LNCAP (cell line): ENCODE results near the gene HIVEP3.

Experiments
- CTCF ChIP-seq: fragments of 450-650 bp; IDR thresholded peaks from 2 replicates; pipeline ENCODE4 v1.5.1; 2017; ENCODE audit warnings: mild to moderate bottlenecking

Gene HIVEP3

GRCh38 chr1:41520951-41521752, 397.6 kb downstream of the HIVEP3 start:
- no peak for TF ChIP-seq CTCF

GRCh38 chr1:41519667-41520066, 399.1 kb downstream of the HIVEP3 start:
- TF ChIP-seq CTCF: no peak

GRCh38 chr1:41518471-41518870, 400.3 kb downstream of the HIVEP3 start:
- TF ChIP-seq CTCF: no peak

- no peak for TF ChIP-seq CTCF
Observed at GRCh38 chr1:41517062-41517438, 401.7 kb downstream of the HIVEP3 start.

GRCh38 chr1:41516168-41517061, 402.3 kb downstream of the HIVEP3 start:
- TF ChIP-seq CTCF: peak; percentile 80

- no peak for TF ChIP-seq CTCF
Observed at GRCh38 chr1:41515778-41516167, 402.9 kb downstream of the HIVEP3 start.

GRCh38 chr1:41515131-41515678, 403.5 kb downstream of the HIVEP3 start:
- no peak for TF ChIP-seq CTCF
